Measurements from ENCODE around the gene LYRM7.
"Not testable (repeated sequence)": the region's sequence is repeated elsewhere in the genome, so short reads cannot be mapped to it uniquely, and the experiment has no call there.

LYRM7 gene

DNA sequence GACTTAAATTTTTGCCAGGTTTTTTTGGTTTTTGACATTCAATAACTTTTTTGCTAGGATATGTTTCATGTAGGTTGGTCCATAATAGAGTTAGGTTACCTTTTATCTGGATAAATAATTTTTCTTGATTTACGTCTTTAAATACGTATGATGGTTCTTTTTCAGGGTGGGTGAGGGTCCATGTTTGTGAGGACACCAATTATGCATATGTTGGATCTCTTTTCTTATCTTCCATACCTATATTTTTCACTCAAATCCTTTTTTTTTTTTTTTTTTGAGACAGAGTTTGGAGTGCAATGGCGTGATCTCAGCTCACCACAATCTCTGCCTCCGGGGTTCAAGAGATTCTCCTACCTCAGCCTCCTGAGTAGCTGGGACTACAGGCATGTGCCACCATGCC is 75.8 kb downstream of the LYRM7 start:
- no peaks in the 10 kb centered on the region; the same call in 1 of the 2 replicates for H3K9me3 ChIP-seq (ENCODE audit: insufficient read depth, low read depth, low read length)
- no peak overlapping the region for H3K9ac ChIP-seq (ENCODE audit: low read depth, low read length)
- H3K27me3 ChIP-seq (ENCODE audit: insufficient read depth, low read length), result no peaks in the 10 kb centered on the region
- H3K4me1 ChIP-seq (ENCODE audit: insufficient read depth, low read length), result no peaks in the 10 kb centered on the region
- H3K4me3 ChIP-seq (ENCODE audit: low read length), result no peak overlapping the region
- no peaks in the 10 kb centered on the region for H3K36me3 ChIP-seq (ENCODE audit: insufficient read depth, low read depth, low read length)
- no peak overlapping the region for H3K27ac ChIP-seq (ENCODE audit: low read length)

GRCh38 chr5:131250751-131251475 is 80.2 kb downstream of the LYRM7 start:
- H3K27me3 ChIP-seq (ENCODE audit: insufficient read depth, low read length), result no peaks in the 10 kb centered on the region
- H3K9ac ChIP-seq (ENCODE audit: low read depth, low read length), result no peak overlapping the region
- H3K27ac ChIP-seq (ENCODE audit: low read length), result no peak overlapping the region
- no peaks in the 10 kb centered on the region for H3K36me3 ChIP-seq (ENCODE audit: insufficient read depth, low read depth, low read length)
- no peaks in the 10 kb centered on the region; the same call in 1 of the 2 replicates for H3K9me3 ChIP-seq (ENCODE audit: insufficient read depth, low read depth, low read length)
- H3K4me1 ChIP-seq (ENCODE audit: insufficient read depth, low read length), result no peaks in the 10 kb centered on the region
- no peak overlapping the region for H3K4me3 ChIP-seq (ENCODE audit: low read length)

DNA sequence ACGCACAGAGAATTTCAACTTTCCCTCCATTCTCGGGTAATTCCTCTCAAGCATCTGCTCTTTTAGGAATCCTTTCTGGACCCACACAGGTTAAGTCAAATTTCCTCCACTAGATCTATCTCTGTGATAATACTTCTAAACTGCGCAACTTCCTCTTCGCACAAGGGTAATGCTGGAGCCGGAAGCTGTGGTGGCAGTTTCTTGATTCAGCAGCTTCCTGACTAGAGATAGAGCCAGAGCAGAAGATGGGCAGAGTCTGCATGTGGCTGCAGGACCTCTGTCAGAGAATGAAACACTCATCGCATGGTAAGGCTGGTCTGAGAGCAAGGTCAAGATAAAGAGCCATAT is 82.1 kb downstream of the LYRM7 start:
- no peak overlapping the region for H3K27ac ChIP-seq (ENCODE audit: low read length)
- H3K27me3 ChIP-seq (ENCODE audit: insufficient read depth, low read length), result no peaks in the 10 kb centered on the region
- H3K36me3 ChIP-seq (ENCODE audit: insufficient read depth, low read depth, low read length), result no peaks in the 10 kb centered on the region
- no peak overlapping the region for H3K9ac ChIP-seq (ENCODE audit: low read depth, low read length)
- H3K9me3 ChIP-seq (ENCODE audit: insufficient read depth, low read depth, low read length), result no peaks in the 10 kb centered on the region
- H3K4me3 ChIP-seq (ENCODE audit: low read length), result no peak overlapping the region
- no peaks in the 10 kb centered on the region for H3K4me1 ChIP-seq (ENCODE audit: insufficient read depth, low read length)

GRCh38 chr5:131254025-131254424 is 83.3 kb downstream of the LYRM7 start:
- not testable (repeated sequence) for H3K27me3 ChIP-seq (ENCODE audit: insufficient read depth, low read length); H3K9me3 ChIP-seq (ENCODE audit: insufficient read depth, low read depth, low read length); H3K9ac ChIP-seq (ENCODE audit: low read depth, low read length); H3K27ac ChIP-seq (ENCODE audit: low read length); H3K4me3 ChIP-seq (ENCODE audit: low read length); H3K36me3 ChIP-seq (ENCODE audit: insufficient read depth, low read depth, low read length); H3K4me1 ChIP-seq (ENCODE audit: insufficient read depth, low read length)

- Histone ChIP-seq H3K4me3 (ENCODE audit: low read length) (no peak overlapping the region), H3K27me3 (ENCODE audit: insufficient read depth, low read length) (no peaks in the 10 kb centered on the region), H3K27ac (ENCODE audit: low read length) (no peak overlapping the region), H3K9ac (ENCODE audit: low read depth, low read length) (no peak overlapping the region), H3K36me3 (ENCODE audit: insufficient read depth, low read depth, low read length) (no peaks in the 10 kb centered on the region), H3K9me3 (ENCODE audit: insufficient read depth, low read depth, low read length) (no peaks in the 10 kb centered on the region), H3K4me1 (ENCODE audit: insufficient read depth, low read length) (peaks cover 5% of the 10 kb centered on the region; the same call in 1 of the 2 replicates)
Observed at GRCh38 chr5:131254741-131255140, 84.0 kb downstream of the LYRM7 start.
